H9 (cell line): ENCODE data around the gene MRPL41. TPM values are rescaled to one million over a fixed set of nuclear protein-coding genes. Genes with fewer than 3 reads are reported as not detected.

Source experiments
- DNase-seq: peaks from one replicate; pipeline ENCODE4 v3.0.0-alpha.2; 2017
- H2AFZ ChIP-seq: one replicate; pipeline ENCODE4 v1.6.1; 2013; ENCODE audit warnings: mild to moderate bottlenecking, low read length, control low read depth, moderate library complexity
- H2AK5ac ChIP-seq: 2 replicates; pipeline ENCODE4 v1.6.1; 2013; ENCODE audit warnings: low read length, control low read depth, mixed read lengths; ENCODE audit not compliant: insufficient read length
- H2BK120ac ChIP-seq: one replicate; pipeline ENCODE4 v1.6.1; 2013; ENCODE audit warnings: low read depth, mild to moderate bottlenecking, low read length, control low read depth, inconsistent platforms; ENCODE audit not compliant: poor library complexity, severe bottlenecking
- H2BK12ac ChIP-seq: 2 replicates; pipeline ENCODE4 v1.6.1; 2013; ENCODE audit warnings: low read length, control low read depth, mixed read lengths, low read depth; ENCODE audit not compliant: insufficient read length
- H2BK15ac ChIP-seq: 2 replicates; pipeline ENCODE4 v1.6.1; 2013; ENCODE audit warnings: low read depth, low read length, control low read depth
- H2BK20ac ChIP-seq: one replicate; pipeline ENCODE4 v1.6.1; 2013; ENCODE audit warnings: low read depth, mild to moderate bottlenecking, low read length, control low read depth, inconsistent platforms; ENCODE audit not compliant: poor library complexity, severe bottlenecking
- H2BK5ac ChIP-seq: 2 replicates; pipeline ENCODE4 v1.6.1; 2013; ENCODE audit warnings: low read length, control low read depth, mixed read lengths; ENCODE audit not compliant: insufficient read length
- H3K14ac ChIP-seq: 2 replicates; pipeline ENCODE4 v1.6.1; 2013; ENCODE audit warnings: low read length, control low read depth; ENCODE audit not compliant: insufficient read depth
- H3K18ac ChIP-seq: 2 replicates; pipeline ENCODE4 v1.6.1; 2013; ENCODE audit warnings: low read depth, mild to moderate bottlenecking, mixed read lengths, low read length, control low read depth; ENCODE audit not compliant: insufficient read length
- H3K23ac ChIP-seq: 2 replicates; pipeline ENCODE4 v1.6.1; 2013; ENCODE audit warnings: low read length, control low read depth, mixed read lengths, low read depth; ENCODE audit not compliant: insufficient read length
- H3K23me2 ChIP-seq: 2 replicates; pipeline ENCODE4 v1.6.1; 2013; ENCODE audit warnings: low read depth, mild to moderate bottlenecking, mixed read lengths, low read length, control low read depth; ENCODE audit not compliant: insufficient read length, poor library complexity, severe bottlenecking
- H3K27ac ChIP-seq: 2 replicates; pipeline ENCODE4 v1.5.1; 2013; ENCODE audit warnings: low read length, control low read depth, mixed read lengths, low read depth; ENCODE audit not compliant: insufficient read length
- H3K27me3 ChIP-seq: 2 replicates; pipeline ENCODE4 v1.6.1; 2013; ENCODE audit warnings: low read length, control low read depth, inconsistent platforms; ENCODE audit not compliant: insufficient read depth
- H3K4ac ChIP-seq: 2 replicates; pipeline ENCODE4 v1.6.1; 2013; ENCODE audit warnings: low read depth, mild to moderate bottlenecking, control low read depth, inconsistent platforms, low read length, moderate library complexity
- H3K4me1 ChIP-seq: 2 replicates; pipeline ENCODE4 v1.6.1; 2013; ENCODE audit warnings: low read length, control low read depth, inconsistent platforms; ENCODE audit not compliant: insufficient read depth
- H3K4me2 ChIP-seq: 2 replicates; pipeline ENCODE4 v1.6.1; 2013; ENCODE audit warnings: low read length, control low read depth, mixed read lengths; ENCODE audit not compliant: insufficient read length, insufficient read depth
- H3K56ac ChIP-seq: 2 replicates; pipeline ENCODE4 v1.6.1; 2013; ENCODE audit warnings: low read depth, mild to moderate bottlenecking, mixed read lengths, low read length, control low read depth; ENCODE audit not compliant: insufficient read length
- H3K79me1 ChIP-seq: 2 replicates; pipeline ENCODE4 v1.6.1; 2013; ENCODE audit warnings: low read depth, mild to moderate bottlenecking, moderate library complexity, low read length, control low read depth, inconsistent platforms; ENCODE audit not compliant: insufficient read depth, poor library complexity, severe bottlenecking
- H3K79me2 ChIP-seq: 2 replicates; pipeline ENCODE4 v1.6.1; 2013; ENCODE audit warnings: low read length, control low read depth, inconsistent platforms; ENCODE audit not compliant: insufficient read depth
- H3K9ac ChIP-seq: 2 replicates; pipeline ENCODE4 v1.6.1; 2013; ENCODE audit warnings: low read length, control low read depth, mixed read lengths; ENCODE audit not compliant: insufficient read length; ENCODE audit errors: extremely low read depth
- H3K9me3 ChIP-seq: one replicate; pipeline ENCODE4 v1.6.1; 2013; ENCODE audit warnings: low read depth, low read length, inconsistent platforms; ENCODE audit not compliant: control insufficient read depth
- H3T11ph ChIP-seq: one replicate; pipeline ENCODE4 v1.6.1; 2013; ENCODE audit warnings: mild to moderate bottlenecking, low read length, control low read depth, inconsistent platforms
- H4K20me1 ChIP-seq: one replicate; pipeline ENCODE4 v1.6.1; 2013; ENCODE audit not compliant: control insufficient read depth, insufficient read length, insufficient read depth
- H4K5ac ChIP-seq: 2 replicates; pipeline ENCODE4 v1.6.1; 2013; ENCODE audit warnings: low read depth, mild to moderate bottlenecking, mixed read lengths, low read length, control low read depth; ENCODE audit not compliant: insufficient read length
- H4K8ac ChIP-seq: replicated peaks from 2 replicates; pipeline ENCODE4 v1.6.1; 2013; ENCODE audit warnings: low read length, control low read depth, mixed read lengths, low read depth; ENCODE audit not compliant: insufficient read length
- H4K91ac ChIP-seq: 2 replicates; pipeline ENCODE4 v1.6.1; 2013; ENCODE audit warnings: low read depth, mild to moderate bottlenecking, moderate library complexity, mixed read lengths, low read length, control low read depth; ENCODE audit not compliant: insufficient read length
- H3K27ac Mint-ChIP-seq, 3 experiments: 2 replicates in 2 of 3; 3 replicates in 1 of 3; pipeline ENCODE4 v1.8.0; 2020 to 2021; ENCODE audit warnings: mixed read lengths in 3 of 3, mild to moderate bottlenecking in 1 of 3, moderate library complexity in 1 of 3
- H3K27me3 Mint-ChIP-seq: 2 replicates; pipeline ENCODE4 v1.8.0; 2021; ENCODE audit warnings: low read depth, mild to moderate bottlenecking, moderate library complexity, mixed read lengths
- H3K36me3 Mint-ChIP-seq, 3 experiments: 2 replicates in 2 of 3; 3 replicates in 1 of 3; pipeline ENCODE4 v1.8.0; 2020 to 2021; ENCODE audit warnings: low read depth in 3 of 3, mixed read lengths in 3 of 3; ENCODE audit not compliant: insufficient read depth in 1 of 3
- H3K4me1 Mint-ChIP-seq, 2 experiments: 2 replicates each; pipeline ENCODE4 v1.8.0; 2020; ENCODE audit warnings: mixed read lengths in 2 of 2
- H3K4me3 Mint-ChIP-seq, 2 experiments: 2 replicates in 1 of 2; 3 replicates in 1 of 2; pipeline ENCODE4 v1.8.0; 2020 to 2021; ENCODE audit warnings: mild to moderate bottlenecking in 2 of 2, mixed read lengths in 2 of 2, moderate library complexity in 1 of 2
- H3K9me3 Mint-ChIP-seq, 2 experiments: 2 replicates in 1 of 2; 3 replicates in 1 of 2; pipeline ENCODE4 v1.8.0; 2020; ENCODE audit warnings: mild to moderate bottlenecking in 2 of 2, mixed read lengths in 2 of 2, moderate library complexity in 1 of 2
- WGBS: extraction: QIAGEN DNeasy Blood & Tissue Kit; methylation state at CpG from one replicate; pipeline ENCODE4 v1.1.7; 2013; ENCODE audit warnings: missing lambda C conversion rate, low lambda C conversion rate, mixed read lengths; ENCODE audit not compliant: insufficient read length; ENCODE audit errors: extremely low coverage; 5-methylcytosine and 5-hydroxymethylcytosine counted together
- total RNA-seq: library from RNA; stranded (reverse); gene quantifications from 2 replicates; pipeline ENCODE4 v1.2.1, GENCODE V29; 2021
- TF ChIP-seq, protein P1 (sequence below): fragments of 200-600 bp; sonication (generic); conservative IDR thresholded peaks from 3 replicates; pipeline ENCODE4 v1.8.0; 2021; ENCODE audit warnings: antibody characterized with exemption, mild to moderate bottlenecking

MRPL41 gene
- total RNA-seq, 1 experiment from 2014 or later: 52.2 TPM

DNA sequence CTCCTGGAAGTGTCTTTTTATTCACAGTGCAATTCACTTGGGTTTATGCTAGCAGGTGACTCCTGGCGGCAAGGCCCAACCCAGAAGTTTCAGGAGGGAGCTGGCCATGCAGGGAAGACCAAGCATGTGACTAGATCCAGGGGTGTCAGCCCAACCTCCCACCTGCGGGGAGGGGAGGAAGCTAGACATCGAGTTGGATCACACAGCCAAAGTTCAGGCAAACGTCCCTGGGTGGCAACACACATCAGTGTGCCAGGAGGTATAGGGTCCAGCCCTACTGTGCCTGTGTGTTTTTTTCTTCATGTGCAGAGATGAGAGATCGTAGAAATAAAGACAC lies 26.7 kb upstream of the MRPL41 start:
- Mint-ChIP-seq H3K27ac (no peak overlapping the region), H3K4me3 (no peak overlapping the region), H3K36me3 (no peaks in the 10 kb centered on the region), H3K4me1 (peaks cover 0 to 4% of the 10 kb centered on the region in 2 experiments; a peak in 2 of 4 replicates), H3K9me3 (peaks cover 0 to 3% of the 10 kb centered on the region in 2 experiments; a peak in 2 of 5 replicates), H3K27me3 (no peaks in the 10 kb centered on the region; the same call in 1 of the 2 replicates)
- Histone ChIP-seq H3K27me3 (no peaks in the 10 kb centered on the region), H2BK12ac (no peak overlapping the region), H4K8ac (no peak overlapping the region), H3T11ph (no peak overlapping the region), H3K23me2 (no peaks in the 10 kb centered on the region), H4K91ac (no peak overlapping the region), H3K23ac (no peak overlapping the region), H3K4ac (no peak overlapping the region), H2AK5ac (no peak overlapping the region), H4K20me1 (no peaks in the 10 kb centered on the region), H3K9ac (no peak overlapping the region), H4K5ac (no peak overlapping the region), H3K79me2 (no peaks in the 10 kb centered on the region), H2BK20ac (no peak overlapping the region), H3K4me1 (no peaks in the 10 kb centered on the region), H3K14ac (no peak overlapping the region), H3K4me2 (no peak overlapping the region), H3K56ac (no peak overlapping the region), H2AFZ (no peak overlapping the region), H3K18ac (no peak overlapping the region), H2BK5ac (no peak overlapping the region), H2BK120ac (no peak overlapping the region), H2BK15ac (no peak overlapping the region), H3K79me1 (no peaks in the 10 kb centered on the region), H3K27ac (no peak overlapping the region), H3K9me3 (no peaks in the 10 kb centered on the region)
- WGBS: no CpG with 5 or more reads among the region's 5 CpGs
- TF ChIP-seq, protein P1, sequence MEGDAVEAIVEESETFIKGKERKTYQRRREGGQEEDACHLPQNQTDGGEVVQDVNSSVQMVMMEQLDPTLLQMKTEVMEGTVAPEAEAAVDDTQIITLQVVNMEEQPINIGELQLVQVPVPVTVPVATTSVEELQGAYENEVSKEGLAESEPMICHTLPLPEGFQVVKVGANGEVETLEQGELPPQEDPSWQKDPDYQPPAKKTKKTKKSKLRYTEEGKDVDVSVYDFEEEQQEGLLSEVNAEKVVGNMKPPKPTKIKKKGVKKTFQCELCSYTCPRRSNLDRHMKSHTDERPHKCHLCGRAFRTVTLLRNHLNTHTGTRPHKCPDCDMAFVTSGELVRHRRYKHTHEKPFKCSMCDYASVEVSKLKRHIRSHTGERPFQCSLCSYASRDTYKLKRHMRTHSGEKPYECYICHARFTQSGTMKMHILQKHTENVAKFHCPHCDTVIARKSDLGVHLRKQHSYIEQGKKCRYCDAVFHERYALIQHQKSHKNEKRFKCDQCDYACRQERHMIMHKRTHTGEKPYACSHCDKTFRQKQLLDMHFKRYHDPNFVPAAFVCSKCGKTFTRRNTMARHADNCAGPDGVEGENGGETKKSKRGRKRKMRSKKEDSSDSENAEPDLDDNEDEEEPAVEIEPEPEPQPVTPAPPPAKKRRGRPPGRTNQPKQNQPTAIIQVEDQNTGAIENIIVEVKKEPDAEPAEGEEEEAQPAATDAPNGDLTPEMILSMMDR: no peak
- DNase-seq: no peak
